NCI-H187 (cell line): Measurements from ENCODE around the gene MATK.

ENCODE experiments used
- DNase-seq, 2 experiments: peaks; one replicate each; lab custom pipeline; 2025; lab: John Stamatoyannopoulos, UW

Gene MATK, protein sequence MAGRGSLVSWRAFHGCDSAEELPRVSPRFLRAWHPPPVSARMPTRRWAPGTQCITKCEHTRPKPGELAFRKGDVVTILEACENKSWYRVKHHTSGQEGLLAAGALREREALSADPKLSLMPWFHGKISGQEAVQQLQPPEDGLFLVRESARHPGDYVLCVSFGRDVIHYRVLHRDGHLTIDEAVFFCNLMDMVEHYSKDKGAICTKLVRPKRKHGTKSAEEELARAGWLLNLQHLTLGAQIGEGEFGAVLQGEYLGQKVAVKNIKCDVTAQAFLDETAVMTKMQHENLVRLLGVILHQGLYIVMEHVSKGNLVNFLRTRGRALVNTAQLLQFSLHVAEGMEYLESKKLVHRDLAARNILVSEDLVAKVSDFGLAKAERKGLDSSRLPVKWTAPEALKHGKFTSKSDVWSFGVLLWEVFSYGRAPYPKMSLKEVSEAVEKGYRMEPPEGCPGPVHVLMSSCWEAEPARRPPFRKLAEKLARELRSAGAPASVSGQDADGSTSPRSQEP

DNA sequence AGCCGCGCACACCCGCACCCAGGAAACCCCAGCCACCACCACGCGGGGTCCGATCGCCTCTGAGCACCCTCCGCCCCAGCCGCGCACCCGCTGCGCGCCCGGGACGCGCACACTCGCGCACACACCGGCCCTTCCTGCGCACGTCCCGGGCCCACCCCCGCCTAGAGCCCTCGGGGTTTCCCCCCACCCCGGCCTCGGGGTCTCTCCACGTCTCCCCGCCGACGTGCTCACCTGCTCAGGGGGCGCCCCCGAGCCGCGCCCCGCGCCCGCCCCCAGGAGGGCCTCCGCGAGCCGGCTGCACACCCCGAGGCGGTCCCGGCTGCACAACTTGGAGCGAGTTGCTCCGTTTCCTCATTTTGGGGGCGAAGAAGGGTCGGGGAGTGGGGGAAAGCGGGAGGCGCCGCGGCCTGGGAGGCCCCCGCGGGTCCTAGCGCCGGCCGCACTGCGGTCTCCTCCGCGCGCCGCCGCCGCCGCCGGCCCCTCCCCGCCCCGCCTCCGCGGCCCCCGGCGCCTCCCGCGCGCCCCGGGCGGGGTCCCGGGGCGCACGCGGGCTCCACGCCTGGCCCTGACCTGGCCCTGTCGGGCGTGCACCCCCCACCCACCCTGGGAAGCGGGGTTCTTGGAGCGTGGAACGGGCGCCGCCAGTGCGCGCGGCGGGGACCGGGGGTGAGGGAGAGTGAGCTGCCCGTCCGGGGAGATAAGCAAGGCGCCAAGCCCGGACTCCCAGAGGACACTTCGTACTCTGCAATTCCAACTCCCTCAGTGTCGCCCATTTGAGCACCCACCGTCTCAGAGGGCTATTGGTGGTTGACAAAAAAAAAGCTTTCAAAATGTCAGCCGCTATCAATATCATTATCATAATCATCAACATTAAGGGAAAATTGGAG lies at the start of gene MATK:
Gene MATK (minus strand): TSS at position 444 of the 887 bp plus-strand sequence. CDS start 1,246 bp downstream, outside the sequence.
- no peak for DNase-seq

GRCh38 chr19:3835055-3835435 lies 48.9 kb upstream of the MATK start:
- DNase-seq = no peak

DNA sequence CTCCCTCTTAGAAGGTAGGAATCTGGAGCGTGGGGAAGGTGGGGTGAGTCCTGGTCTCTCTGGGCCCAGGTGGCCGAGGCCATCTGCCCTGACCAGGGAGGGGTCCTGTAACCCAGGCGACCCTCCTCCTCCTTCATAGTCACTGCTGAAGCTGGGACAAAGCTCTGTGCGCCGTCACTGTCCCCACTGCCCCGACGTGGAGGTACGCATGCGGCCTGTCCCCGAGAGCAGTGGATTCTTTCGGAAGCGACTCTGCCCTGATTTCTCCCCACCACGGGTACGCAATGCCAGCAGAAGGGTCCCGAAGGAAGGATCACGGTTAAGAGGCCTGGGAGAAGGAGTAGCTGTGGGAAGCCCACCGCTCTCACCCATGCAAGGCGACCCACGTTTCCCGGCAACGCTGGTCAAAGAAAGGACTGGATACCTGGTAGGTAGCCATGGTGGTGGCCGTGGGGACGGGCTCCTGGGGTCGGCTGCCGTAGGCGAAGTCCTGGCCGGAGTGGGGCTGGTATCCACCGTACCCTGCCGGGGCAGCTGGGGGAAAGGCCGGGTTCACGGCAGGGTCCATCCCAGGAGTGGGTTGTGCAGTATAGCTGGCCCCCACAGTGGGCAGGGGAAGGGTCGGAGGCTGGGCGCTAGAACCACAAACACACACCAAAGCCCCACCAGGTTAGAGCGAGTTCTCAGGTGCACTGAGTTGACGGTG lies 48.3 kb upstream of the MATK start:
- no peak for DNase-seq

DNA sequence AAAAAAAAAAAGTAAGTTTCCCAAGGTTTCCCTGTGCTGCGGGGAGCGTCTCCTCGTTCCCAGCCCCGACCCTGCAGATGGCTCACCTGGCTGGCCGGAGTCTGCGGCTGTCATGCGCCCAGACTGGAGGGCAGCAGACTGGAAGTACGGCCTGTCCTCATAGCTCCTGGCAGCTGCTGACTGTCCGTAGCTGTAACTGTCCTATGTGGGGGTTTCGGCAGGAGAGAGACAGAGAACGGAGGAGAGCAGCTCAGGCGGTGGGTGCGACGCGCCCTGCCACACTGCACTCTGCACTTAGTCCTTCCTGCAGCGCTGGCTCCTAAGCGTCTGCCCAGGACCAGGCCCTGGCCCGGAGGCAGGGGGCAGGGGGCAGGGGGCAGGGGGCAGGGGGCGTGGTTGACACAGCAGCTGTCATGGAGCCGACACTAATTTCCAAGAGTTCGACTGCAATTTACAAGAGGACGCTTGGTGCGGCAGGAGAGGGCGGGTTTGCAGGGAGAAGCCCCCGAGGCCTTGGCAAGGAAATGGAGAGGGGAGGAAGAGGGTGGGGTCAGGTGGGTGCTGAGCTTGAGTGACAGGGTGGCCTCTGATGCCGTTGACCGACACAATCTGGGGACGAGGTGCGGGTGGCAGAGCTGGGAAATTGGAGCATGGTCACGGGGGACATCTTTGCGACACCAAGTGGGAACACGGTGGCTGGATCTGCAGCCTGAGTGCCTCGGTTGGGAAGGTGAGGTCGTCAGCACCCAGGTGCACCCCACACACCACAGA lies 47.6 kb upstream of the MATK start:
- DNase-seq = no peak

DNA sequence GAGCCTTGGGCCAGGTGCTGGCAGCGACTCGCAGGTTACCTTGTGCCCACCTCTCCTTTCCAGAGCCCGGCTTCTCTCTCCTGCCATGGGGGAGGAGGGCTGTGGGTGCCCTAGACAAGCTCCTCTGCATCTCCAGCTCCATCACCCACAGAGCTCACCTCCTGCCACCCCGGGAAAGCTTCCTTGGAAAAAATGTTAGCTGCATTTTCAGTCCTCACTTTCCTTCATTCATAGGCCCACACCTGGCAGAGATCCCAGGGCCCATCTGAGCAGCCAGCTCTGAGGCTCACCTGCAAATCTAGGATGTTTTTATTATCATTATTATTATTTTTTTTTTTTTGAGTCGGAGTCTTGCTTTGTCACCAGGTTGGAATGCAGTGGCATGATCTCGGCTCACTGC lies 45.8 kb upstream of the MATK start:
- no peak for DNase-seq

GRCh38 chr19:3831601-3832000 lies 45.4 kb upstream of the MATK start:
- DNase-seq = no peak

- DNase-seq = no peak
Observed at GRCh38 chr19:3830621-3831589, 44.7 kb upstream of the MATK start.

DNA sequence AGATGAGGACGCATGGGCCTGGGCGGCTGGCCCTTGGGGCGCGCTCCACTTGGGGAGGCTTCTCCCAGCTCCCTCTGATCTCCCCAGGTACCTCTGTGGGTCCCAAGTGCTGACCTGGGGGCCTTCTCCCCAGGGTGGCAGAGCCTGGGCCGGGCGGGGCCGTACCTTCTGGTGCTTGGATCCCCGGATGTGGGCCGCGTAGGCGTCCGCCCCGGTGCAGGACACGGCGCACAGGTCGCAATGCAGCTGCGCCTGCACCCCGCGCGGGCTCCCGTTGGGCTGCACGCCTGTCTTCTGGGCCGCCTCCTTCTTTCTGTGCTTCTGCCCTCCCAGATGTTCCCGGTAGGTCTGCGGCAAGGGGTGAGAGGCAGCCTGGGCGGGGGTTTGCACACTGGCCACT lies 41.1 kb upstream of the MATK start:
- no peak for DNase-seq

DNA sequence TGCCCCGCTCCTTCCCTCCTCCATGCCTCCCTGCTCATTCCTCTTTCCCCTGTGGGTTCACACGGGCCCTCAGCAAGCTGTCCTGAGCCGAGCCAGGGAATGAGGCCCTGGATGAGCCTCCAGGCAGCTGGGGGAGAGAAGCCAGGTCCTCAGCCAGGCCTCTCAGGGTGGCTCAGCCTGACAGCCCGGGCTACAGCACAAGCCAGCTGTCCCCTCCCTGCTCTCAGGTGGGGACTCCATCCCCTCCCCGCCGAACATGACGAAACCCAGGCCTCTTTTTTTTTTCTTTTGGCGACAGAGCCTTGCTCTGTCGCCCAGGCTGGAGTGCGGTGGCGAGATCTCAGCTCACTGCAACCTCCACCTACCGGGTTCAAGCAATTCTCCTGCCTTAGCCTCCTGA lies 40.0 kb upstream of the MATK start:
- no peak for DNase-seq

DNA sequence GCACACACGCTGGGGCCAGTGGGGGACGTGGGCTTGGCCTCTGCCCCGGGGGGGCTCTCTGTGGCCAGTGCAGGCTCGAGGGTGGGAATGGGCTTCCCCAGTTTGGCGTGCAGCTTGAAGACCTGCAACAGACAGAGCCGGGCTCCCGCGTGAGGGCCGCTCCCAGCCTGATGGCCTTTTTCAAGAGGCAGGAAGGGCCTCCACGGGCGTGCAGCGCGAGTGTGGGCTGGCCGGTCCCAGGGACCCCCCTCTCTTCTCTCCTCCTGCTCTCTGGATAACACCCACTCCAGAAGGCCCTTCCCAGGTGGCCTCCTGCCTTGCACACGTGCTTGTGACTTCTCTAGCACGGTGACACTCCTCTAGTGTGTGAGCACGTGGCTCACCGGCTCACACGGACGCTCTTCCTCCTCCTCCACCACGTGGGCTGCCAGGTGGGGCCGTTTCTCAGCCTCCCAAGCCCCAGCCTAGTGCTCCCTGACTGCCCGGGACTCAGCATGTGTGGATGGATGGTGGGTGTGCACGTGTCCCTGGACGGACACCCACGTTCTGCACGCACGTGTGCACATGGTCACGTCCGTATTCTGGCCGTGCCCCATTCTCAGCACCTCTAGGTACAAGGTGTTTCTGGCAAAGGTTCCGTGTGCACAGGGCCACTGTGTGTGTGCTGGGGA lies 39.2 kb upstream of the MATK start:
- DNase-seq = no peak

GRCh38 chr19:3823350-3823713 lies 37.2 kb upstream of the MATK start:
- no peak for DNase-seq

GRCh38 chr19:3822683-3823349 lies 36.6 kb upstream of the MATK start:
- no peak for DNase-seq

GRCh38 chr19:3821857-3822364 lies 35.7 kb upstream of the MATK start:
- DNase-seq = peak in 1 of 2 experiments; percentile 19

DNA sequence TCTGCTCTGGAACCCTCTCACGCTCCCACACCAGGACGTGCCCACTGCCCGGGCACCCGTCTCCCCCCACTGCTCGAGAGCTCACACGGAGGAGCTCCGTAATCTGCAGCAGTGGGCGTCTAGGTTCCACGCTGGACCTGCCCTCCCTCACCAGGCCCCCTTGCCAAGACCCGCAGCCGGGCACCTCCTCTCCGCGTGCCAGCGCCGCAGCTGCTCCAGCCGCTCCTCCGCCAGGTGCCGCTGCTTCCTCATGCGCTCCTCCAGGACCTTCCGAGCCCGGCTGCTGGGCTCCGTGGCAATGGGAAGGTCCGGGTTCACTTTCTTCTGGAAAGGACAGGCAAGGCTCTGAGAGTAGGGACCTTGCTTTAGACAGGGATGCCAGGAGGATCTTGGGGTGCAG lies 35.0 kb upstream of the MATK start:
- no peak for DNase-seq

DNA sequence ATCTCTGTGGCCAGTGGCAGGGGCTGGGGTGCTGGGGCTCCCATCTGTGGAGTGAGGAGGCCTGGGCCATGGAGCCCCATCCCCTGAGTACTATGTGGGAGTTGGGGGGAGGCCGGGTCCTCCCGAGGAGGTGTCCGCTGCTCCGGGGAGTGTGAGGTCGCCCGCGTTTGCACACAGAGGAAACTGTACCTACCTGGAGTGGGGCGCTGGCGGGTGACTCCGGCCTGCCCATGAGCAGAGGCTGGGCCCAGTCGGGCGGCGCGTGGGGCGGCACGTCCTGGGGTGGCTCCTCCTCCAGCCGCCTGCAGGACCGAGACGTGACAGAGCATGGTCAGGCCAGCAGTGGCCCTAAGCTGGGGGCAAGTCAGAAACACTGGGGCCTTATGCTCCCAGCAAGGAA lies 33.8 kb upstream of the MATK start:
- no peak for DNase-seq

DNA sequence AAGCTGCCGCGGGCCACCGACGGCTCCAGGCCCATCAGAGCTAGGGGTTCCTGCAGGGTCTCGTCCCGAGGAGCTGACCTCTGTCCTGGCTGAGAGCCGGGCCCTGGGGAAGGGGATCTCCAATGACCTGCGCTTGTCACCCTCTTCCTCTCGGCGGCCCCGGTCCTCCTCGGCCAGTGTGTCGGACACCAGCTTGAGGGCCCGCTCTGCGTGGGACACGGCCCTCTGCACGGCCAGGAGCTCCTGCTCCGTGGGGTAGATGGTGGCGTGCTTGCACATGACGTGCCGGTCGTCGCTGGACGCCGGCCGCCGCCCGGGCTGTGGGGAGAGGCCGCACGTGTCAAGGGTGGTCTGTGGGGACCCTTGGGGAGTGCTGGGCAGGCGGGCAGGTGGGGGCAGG lies 32.7 kb upstream of the MATK start:
- DNase-seq = no peak

DNA sequence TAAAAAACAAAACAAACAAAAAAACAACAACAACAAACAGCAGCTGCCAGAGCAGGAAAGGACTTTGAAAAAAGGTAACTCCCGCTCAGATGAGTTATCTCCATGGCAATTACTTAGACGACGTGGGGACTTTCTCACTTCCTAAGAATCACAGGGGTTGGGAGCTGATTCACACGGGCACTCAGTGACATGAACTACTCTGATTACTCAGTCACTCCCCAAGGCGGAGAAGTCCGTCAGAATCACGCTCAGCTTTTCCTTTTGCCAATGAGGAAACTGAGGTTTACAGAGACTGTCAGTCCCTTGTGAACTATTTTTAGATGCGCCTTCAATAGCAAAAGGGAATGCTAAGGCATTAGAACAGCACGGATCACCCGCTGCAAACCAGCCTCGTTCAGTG lies 32.3 kb upstream of the MATK start:
- DNase-seq = no peak

DNA sequence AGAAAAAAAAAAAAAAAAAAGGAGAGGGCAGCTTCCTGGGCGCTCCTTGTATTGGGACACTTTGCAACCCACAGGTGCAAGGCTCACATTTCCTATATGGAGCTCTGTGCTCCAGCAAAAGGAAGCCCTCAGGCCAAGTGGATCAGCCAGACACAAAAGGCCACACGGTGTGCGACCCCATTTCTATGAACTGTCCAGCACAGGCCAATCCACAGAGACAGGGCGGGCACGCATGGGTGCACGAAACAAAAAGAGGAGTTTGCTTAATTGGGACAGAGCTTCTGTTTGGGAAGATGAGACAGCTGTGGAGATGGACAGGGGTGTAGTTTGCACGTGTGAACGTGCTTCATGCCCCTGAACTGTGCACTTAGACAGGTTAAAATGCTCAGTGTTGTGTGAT lies 31.6 kb upstream of the MATK start:
- DNase-seq = no peak

GRCh38 chr19:3816566-3817218 lies 30.5 kb upstream of the MATK start:
- no peak for DNase-seq
